NCI-H82 (cell line): Measurements from ENCODE around the gene CST3.
"Not testable (repeated sequence)": the region's sequence is repeated elsewhere in the genome, so short reads cannot be mapped to it uniquely, and the experiment has no call there.

Source experiments
- DNase-seq: peaks from one replicate; lab custom pipeline; 2025; lab: John Stamatoyannopoulos, UW

The CST3 gene

DNA sequence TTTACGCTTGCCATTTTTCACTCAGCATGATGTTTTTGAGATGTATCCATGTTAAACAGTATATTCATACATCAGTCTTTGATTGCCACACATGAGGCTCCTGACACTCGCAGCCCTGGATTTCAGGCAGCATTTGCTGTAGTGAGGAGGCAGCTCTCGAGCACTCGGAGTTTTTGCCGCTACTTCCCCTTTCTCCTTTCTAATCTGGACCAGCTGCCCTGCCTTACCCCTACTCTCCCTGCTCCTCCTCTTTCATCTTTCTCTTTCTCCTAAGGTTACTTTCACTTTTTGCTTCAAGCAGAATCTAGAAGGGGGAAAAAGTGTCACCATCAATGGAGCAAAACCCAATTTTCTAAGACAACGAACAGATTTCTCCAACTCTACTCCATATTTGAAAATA, 5.9 kb upstream of the CST3 start:
- no peak for DNase-seq

DNA sequence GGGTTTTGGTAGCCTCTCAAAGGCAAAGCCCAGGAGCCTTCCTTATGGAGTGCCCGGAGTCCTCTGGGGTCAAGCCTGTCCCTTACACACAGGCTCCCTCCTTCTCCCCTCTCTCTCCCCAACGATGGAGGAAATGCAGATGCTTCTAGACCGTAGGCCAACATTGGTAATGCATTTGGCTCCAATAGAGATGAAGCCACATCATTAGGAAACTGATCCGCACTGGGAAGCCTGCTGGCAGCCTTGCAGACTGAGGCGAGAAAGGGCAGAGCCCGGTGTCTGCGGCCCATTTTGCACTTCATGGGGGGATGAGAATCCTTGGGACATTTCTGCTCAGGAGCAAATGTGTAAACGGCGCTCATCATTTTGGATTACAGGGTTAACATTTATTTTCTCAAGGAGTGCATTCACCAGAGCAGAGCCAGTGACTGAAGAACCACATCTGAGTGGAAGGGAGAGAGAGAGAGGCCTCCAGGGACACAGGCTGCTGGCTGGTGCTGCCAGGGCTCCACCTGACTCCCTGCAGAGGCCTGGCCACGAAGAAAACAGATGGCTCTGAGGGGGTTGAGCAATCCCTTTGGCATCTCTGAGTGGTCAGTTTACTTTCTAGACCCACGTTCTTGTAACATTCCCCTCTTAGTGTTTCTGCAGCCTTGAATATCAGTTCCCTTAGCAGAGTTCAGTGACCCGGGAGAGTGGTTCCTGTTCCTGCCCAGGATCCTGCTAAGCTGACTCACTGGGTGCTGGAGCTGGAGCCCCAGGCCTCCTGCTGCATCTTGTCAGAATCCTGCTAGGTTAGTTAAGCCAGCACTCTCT, 4.4 kb upstream of the CST3 start:
- DNase-seq: no peak

DNA sequence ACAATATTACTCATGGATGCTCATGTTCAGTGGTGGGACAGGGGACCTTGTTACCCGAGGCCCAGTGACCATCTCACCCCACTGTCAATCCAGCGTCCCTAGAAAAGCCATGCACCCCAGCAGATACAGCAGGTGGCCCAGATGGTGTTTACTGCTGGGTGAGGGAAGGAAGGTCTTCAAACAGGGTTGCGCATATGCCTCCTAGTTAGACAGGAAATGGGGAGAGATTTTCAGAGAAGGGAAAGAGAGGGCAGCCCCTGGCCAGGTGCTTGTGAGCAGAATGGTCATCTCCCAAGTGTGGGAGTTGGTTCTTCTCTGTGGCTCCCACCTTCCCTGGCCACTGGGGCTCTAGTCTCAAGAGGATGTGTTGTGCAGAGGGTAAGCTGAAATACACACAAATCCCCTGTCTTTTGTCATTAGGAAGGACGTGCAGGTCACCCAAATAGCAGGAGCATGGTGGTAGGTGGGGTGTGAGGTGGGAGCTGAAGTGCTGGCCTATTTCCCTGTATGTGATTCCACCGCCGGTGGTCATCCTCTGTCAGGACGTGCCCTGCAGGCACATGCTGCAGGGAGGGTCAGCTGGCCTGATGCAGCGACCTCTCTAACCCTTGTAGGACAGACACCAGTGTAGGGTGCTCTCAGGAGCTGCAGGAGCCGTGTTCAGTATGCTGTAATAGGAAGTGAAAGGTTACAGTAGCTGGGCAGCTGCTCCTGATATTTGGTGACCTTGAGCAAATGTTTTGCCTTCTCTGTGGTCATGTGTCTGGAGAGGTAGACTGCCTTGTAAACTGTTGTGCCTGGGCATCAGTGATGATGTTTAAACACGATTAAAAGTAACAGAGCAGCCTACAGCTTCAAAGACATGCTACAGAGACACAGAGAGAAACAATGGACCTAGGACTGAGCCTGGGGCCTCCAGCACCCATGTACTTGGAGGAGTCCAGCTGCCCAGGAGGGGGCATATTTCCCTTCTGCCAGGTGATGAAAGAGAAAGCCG, 3.2 kb upstream of the CST3 start:
- peak; percentile 22 for DNase-seq

DNA sequence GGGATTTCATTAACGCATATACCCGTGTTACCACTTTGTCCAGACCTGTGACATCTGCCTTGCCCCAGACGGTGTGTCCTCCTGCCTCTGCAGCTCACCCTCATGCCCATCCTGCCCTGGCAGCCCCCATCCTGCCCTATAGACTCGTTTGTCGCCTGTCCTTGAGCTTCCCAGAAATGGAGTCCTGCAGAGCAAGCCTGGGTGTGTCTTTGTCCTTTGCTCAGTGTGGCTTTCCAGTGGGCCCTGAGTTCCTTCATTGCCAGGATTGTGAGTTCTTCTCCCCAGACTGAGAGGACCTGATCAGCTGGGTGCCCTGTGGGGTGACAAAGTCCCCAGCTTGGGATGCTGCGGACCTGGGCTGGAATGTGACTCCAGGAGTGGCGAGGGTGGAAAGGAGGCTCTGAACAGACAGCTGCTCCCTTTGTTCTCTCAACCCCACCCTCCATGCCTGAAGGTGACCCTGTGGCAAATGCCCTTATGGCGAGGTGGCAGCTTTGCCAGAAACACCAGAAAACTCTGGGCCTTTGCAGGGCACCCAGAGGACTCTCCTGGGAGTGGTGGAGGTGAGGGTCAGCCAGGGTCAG, 2.4 kb upstream of the CST3 start:
- no peak for DNase-seq

DNA sequence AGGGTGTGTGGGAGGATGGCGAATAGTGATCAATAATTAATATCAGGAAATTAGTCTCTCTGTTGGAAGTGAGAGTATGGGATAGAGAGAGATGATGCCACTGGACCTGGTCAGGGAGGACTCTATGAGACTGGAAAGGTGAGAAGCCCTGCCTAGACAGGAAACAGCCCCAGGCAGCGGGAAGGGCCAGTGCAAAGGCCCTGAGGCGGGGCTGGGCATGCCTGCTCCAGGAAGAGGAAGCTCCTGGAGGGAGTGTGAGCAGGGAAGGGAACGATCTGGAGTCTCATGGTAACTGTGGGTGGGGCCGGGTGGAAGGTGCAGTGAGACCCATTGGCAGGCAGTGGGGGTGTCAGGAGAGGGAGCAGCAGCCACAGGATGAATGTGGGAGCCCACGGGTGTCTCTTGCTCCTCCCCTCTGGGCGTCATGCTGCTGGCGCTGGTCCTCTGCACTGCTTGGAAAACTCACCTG, 1.8 kb upstream of the CST3 start:
- DNase-seq: no peak

DNA sequence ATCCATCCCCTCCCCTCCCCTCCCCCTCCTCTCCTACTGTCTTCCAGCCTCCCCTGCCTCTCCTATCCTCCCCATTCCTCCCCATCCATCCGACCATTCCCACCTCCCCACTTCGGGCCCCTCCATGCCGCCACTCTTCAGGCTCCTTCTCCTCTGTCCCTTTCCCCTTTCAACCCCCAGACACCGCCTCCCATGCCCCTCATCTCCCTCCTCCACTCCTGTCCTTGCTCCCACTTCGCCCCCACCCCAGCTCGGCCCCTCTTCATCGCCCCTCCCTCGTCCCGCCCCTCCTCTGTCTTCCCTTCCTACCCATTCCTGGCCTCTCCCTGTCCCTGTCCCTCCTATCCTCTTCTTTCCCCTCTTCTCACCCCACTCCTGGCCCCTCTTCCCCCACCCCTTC, 554 bp upstream of the CST3 start:
- no peak for DNase-seq

DNA sequence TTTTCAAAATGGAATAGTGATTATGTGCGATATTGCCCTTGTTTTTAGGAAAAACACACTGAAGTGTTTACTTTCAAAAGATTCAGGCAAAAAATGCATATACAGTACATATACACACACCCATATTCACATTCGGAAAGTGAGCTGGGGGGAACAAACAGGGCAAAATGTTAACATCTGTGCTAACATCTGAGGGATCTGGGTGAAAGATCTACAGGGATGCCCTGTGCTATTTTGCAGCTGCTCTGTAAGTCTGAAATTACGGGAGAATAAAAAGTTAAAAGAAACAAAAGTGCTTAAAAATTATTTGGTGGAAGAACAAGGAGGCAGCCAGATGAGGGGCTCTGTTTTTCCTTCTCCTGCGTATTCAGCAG, 860 bp downstream of the CST3 start:
- DNase-seq: no peak

DNA sequence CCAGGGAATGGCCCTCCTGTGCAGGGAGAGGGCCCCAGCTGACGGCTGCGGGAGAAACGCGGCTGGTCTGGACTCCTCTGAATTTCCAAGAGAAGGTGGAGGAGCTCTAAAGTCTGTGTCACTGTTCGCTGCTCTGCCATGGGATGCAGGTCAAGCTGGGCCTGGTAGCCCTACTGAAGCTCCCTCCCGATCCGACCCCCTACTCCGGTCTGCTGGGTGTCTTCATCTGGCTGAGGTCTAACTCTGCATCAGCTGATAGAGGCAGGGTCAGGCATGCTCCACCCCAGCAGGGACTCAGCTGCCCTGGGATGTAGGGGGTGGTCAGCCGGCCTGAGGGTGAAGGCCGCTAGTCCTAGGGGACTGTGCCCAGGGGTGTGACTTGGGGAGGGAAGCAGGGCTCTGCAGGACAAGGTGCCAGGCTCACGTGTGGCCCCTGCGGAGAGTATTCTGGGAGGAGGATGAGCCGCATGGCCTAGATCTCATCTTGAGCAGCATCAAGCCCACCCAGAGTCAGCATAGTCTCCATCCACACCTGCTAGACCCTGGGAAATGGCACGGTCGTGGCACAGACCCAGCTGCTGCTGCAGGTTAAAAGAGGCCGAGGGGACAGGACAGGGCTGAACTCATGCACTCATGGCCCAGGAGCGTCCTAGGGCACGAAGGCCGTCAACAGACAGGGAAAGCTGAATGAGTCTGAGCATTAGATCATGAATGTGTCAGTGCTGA, 1.4 kb downstream of the CST3 start:
- no peak for DNase-seq

DNA sequence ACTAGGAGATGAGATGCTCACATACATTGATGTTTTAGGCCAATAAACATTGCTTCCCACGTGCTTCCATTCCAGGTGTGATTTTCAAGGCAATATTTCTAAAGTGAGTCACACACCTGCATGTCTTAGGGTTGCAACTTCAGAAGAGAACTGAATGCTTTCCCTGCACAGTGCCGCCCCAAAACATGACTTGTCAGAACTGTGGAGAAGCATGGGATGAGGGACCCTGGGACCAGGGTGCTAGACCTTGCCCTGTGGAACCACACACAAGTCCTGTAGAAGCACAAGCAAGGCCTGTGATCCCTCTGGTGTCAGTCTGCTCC, 2.0 kb downstream of the CST3 start:
- not testable (repeated sequence) for DNase-seq

DNA sequence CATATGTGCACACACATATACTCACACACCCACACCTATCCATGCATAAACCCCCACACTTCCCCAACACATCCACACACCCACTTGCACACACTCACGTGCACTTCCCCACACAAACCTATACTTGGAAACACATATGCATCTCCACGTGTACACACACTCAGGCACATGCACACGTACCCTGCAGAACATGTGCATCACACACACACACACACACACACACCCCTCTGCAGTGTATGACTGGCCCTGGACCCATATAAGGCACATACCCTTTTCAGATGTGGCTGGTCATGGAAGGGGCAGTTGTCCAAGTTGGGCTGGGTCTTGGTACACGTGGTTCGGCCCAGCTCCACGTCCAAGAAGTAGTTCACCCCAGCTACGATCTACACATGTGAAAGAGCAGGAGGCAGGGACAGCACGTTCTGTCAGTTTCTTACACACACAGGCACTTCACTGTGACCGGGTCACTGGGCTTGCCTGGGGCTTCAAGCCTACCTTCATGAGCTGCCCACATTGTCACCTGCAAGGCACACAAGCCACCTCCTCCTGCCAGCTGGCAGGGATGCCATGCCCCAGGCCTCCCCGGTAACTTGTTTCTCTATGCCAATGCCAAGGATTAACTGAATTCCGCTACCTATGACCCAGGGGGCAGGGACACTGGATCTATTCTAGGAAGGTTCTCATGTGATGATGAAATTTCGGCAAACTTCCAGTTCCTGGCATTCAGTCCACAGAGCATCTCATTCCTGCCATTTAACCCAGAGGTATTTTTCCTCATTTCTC, 2.6 kb downstream of the CST3 start:
- DNase-seq: no peak

DNA sequence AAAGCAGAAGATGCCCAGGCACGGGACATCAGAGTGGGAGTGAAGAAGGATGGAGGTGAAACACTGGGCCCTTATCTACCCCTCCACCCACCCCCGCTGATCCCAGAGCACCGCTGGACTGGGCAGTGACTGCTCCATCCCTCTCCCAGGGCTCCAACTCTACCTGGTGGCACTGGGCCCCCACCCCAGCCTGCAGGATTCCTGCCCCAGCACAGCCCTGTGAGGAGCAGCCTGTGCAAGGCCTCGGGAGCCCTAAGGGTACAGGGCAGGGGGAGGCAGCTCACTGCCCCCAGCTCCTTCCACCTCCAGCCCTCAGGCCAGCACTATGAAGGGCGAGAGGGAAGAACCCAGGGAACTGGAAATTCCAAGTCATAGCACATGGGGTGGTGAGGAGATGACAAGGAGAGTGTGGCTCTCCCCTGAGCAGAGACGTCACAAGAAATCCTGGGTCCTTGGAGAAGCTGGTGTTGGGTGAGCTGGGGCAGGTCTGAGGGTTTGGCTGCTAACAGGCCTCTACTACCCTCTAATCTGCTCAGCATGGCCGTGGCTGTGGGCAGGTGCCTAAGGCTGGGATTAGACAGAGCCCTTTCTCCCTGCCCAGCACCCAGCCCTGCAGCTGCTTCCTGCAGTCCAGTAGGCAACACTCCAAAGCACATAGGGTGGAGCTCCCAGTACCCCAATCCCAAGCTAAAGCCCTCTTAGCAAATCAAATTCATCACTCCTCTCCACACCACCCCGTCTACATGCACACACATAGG, 3.5 kb downstream of the CST3 start:
- DNase-seq: peak; percentile 45

DNA sequence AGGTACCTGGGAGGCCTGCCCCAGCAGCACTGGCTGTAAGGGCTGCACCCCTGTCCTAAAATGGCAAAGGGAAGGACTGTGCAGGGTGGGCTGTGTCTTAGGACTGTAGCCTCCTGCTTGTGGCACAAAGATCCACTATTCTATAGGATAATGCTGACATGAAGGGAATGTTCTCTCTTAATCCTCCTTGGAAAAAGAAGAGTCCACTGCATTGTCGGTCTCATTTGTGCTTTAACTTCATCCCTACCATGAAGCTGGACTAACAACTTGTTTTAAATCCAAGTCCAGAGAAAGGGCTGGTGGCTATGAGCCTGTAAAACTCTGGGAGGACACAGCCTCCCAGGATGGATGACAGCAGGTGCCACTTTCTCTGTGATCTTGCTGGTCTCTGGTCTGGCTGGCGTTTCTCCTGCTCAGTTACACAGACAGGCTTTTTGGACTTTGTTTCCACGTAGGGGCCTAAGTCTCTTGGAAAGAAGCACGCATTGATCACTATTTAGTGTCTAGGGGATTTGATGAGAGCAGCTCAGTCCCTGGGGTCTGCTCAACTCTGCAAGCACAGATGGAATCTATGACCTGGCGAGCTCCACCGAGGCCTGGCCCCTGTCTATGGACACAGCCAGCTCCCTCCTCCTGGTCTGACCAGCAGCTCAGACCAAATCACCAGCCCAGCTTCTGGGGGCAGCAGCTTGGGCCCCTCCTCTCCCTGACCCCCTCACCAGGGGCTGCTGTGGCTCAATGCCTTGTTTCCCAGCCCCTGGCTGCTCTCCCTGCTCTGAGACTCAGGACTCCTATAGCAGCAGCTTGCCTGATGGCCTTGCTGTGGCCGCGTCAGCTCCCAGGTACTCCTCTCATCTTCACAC, 4.8 kb downstream of the CST3 start:
- no peak for DNase-seq

DNA sequence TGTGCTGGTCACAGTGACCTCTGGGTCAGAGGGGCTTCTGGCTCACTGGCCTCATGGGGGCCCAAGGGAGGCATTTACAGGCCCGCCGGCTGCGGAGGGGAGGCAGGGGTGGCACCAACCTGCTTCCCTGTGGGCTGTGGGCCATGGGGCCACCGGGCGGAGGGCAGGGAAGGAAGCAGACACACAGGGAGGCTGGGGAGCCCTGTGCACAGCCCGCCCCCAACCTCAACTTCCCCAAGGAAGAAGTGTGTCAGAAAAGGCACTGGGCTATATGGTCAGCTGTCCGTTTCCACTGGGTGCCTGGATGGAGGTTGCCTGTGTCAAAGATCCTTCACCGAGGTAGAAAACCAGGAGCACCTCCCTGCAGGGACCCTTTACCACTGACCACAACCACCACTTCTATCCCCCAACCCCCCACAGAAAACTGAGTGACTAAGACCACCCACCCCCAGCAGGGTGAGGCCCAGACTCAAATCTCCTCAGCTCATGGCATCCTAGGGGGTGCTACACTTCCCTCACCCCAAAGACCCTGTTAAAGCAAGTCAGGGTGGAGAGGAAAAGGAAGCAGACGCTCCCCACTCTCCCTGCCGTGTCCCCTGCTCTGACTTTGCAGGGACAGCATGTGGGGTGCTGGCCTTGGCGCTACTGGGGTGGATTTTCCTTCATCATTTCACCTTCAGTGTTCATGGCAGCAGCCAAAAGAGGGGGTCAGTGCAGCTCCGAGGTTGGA, 5.6 kb downstream of the CST3 start:
- no peak for DNase-seq

DNA sequence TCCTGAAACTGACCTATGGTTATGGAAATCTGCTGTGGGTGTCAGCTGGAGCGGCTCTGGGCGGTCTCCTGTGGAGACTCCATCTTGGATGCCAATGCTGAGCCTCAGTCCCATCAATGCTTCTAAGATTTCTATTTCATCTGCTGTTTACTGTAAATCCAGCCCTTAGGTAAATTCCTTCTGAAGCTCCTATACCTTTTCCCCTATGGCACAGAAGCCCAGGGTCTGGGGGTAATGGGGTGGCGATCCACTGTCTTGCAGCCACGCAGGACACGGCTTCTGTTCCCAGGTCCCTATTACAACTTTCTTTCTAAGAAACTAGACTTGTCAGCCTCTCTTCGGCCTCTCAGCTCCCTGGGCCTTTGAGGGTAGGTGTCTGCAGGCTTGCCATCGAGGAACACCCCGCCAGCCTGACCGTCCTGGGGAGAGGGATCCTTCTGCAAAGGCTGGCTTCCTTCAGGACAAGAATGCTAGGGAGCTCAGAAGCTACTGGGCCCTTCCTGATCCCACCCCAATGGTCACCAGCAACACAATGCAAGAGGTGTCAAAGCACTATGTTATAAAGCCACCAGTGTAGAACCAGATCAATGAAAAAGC, 6.4 kb downstream of the CST3 start:
- DNase-seq: no peak

DNA sequence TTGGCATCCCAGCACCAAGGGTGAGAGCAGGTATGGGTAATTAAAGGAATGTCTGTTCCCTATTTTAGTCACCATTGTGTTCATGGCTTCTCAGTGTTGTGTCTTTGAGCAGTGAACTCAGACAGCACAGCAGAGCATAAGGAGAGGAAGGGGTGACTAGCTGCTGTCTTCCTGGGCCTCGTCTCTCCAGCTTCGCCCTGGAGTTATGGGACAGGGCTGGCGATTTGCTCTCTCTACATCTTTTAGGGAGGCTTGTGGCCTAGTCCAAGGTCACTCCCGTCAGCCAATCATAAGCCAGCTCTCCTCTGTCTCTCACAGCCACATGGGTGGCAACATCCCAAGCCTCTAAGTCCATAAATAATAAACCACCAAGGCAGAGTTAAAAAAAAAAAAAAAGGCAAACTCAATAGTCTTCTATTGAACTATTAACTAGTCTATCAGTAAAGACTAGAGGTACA, 7.3 kb downstream of the CST3 start:
- no peak for DNase-seq

DNA sequence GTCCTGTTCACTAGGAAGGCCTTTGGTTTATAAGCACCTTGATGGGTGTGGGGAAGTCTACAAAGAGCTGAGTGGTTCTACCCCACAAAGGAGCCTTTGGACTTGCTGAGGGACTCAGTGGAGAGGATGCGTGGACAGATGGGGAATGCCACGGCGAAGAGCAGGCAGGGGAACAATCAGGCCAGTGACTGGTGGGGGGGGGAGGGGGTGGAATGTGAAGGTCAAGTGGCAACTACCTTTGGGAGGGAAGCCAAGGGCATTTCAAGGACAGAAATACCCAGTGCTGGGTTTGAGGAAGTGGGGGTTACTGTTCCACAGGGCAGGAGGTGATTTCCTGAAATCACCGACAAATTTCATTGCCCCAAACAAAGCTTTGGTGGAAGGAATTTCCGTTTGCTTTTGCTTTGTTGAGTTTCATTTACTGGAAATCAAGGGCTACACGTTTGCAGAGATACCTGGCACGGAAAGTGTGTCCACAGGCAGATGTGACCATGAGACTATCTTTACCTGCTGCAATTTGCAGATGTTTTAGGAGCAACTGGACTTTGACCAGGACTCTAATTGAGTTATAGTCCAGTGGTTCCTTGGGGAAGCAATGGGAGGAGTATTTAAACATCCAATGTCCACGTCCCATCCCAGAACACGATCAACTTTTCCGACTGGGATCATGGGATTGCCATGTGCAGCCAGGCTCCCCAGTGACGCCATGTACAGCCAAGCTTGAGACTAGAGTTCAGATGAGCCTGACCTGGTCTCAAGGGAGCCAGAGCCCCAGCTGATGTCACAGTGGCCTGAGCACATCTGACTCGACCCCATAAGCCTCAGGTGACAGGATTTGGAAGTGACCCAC, 8.0 kb downstream of the CST3 start:
- DNase-seq: no peak

DNA sequence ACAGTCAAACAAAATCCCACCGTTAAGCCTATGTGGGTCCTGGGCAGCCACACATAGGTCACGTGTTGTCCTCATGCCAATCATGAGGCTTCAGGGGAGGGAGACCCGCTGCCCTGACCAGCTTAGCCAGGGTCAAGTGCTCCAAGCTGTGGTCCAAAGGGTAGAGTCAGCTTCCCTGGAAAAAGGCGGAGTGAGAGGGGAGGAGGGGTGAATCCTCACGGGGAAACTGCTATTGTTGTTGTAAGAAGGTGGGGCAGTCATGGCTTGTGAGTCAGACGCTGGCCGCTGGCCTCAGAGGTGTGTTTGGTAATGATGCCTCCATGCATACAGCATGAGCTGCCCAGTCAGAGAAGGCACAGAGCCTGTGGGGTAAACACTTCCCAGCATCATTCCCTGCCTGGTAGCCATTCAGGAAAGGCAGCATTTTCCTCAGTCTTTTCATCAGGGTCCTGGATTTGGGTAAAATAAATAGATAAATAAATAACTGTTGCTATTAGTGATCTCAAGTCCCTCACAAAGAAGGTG, 8.7 kb downstream of the CST3 start:
- no peak for DNase-seq
